Liver (tissue), 3 donors: Measurements from ENCODE around the gene TSPAN33.

Experiments used
- CTCF ChIP-seq: fragments of 150-350 bp; IDR thresholded peaks from 2 replicates; pipeline ENCODE4 v1.5.1; 2017; ENCODE audit warnings: improper control_type of control experiment, low read depth, low read length; ENCODE audit not compliant: missing input control
- EGR1 ChIP-seq, 2 donors: IDR thresholded peaks; 2 replicates each; pipeline ENCODE4 v1.6.1; 2016 to 2018; ENCODE audit warnings: antibody characterized with exemption in 2 of 2, low read depth in 2 of 2
- FOXA1 ChIP-seq: IDR thresholded peaks from 2 replicates; pipeline ENCODE4 v1.6.1; 2016; ENCODE audit warnings: antibody characterized with exemption
- GABPA ChIP-seq, 2 donors: IDR thresholded peaks in 1 of 2; conservative IDR thresholded peaks in 1 of 2; 2 replicates each; pipeline ENCODE4 v1.6.1; 2016; ENCODE audit warnings: antibody characterized with exemption in 2 of 2, mild to moderate bottlenecking in 1 of 2, moderate library complexity in 1 of 2
- JUND ChIP-seq, 2 donors: IDR thresholded peaks; 2 replicates each; pipeline ENCODE4 v1.6.1; 2016; ENCODE audit warnings: antibody characterized with exemption in 2 of 2
- MAX ChIP-seq: IDR thresholded peaks from 2 replicates; pipeline ENCODE4 v1.6.1; 2016; ENCODE audit warnings: antibody characterized with exemption
- RAD21 ChIP-seq, 2 donors: IDR thresholded peaks; 2 replicates each; pipeline ENCODE4 v1.6.1; 2016; ENCODE audit warnings: antibody characterized with exemption in 2 of 2, mild to moderate bottlenecking in 2 of 2
- REST ChIP-seq: IDR thresholded peaks from 2 replicates; pipeline ENCODE4 v1.6.1; 2016; ENCODE audit warnings: antibody characterized with exemption, mild to moderate bottlenecking
- TAF1 ChIP-seq: conservative IDR thresholded peaks from 2 replicates; pipeline ENCODE4 v1.6.1; 2016; ENCODE audit warnings: antibody characterized with exemption, mild to moderate bottlenecking
- YY1 ChIP-seq: IDR thresholded peaks from 2 replicates; pipeline ENCODE4 v1.6.1; 2016; ENCODE audit warnings: antibody characterized with exemption, mild to moderate bottlenecking
- ZBTB33 ChIP-seq: IDR thresholded peaks from 2 replicates; pipeline ENCODE4 v1.6.1; 2016; ENCODE audit warnings: antibody characterized with exemption
- donor health status: healthy.
- donor health status: healthy.

- no peak for TF ChIP-seq GABPA (IDR thresholded peaks at IDR 0.05 in 1 of 2, conservative IDR thresholded peaks at IDR 0.05 in 1 of 2)
- TF ChIP-seq EGR1 (IDR thresholded peaks at IDR 0.05; ENCODE audit: low read depth in 2 of 2) = no peak
- TF ChIP-seq CTCF = no peak
- no peak for TF ChIP-seq MAX
- TF ChIP-seq YY1 = no peak
- no peak for TF ChIP-seq TAF1
- TF ChIP-seq JUND (IDR thresholded peaks at IDR 0.05) = no peak
- no peak for TF ChIP-seq ZBTB33
- TF ChIP-seq RAD21 (IDR thresholded peaks at IDR 0.05) = no peak
- no peak for TF ChIP-seq FOXA1
- no peak for TF ChIP-seq REST
Measured at GRCh38 chr7:129159539-129159938, 15.0 kb downstream of the TSPAN33 start.
